HG03442 (cell line): ENCODE results near the gene ZGPAT.

Experiments
- ATAC-seq: cut with Tn5 transposase; IDR thresholded peaks from one replicate; pipeline ENCODE4 v1.9.1; 2021; ENCODE audit warnings: mild to moderate bottlenecking, moderate library complexity; ENCODE audit not compliant: unreplicated experiment

Gene ZGPAT

DNA sequence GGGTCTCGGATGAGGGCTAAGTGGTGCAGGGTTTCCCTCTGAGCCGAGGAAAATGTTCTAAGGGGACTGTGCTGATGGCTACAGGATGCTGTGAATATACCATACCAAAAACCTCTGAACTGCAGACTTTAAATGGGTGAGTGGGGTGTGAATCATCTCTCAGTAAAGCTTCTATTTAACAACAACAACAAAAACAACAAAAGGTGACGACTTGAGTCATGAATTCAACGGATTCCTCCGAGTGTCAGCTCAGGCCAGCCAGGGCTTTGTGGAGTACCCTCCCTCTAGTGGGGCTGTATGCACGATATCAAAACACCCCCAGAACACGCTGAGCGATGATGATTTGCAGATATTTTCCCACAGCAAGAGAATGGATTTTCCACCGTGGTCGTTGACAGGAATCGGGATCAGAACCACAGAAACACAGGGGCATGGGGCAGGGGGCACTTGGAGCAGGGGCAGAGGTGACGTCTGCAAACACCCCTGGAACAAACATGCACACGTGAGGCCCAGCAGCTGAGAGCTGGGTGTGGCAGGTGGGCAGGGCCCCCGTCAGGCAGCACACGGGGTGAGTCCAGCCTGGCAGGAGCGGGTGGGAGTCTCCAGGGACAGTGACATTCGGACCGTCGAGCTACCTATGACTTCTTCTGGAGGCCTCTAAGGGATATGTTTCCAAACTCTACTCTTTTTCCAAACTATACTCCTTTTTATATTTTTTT is 70.4 kb downstream of the ZGPAT start:
- no peak for ATAC-seq

DNA sequence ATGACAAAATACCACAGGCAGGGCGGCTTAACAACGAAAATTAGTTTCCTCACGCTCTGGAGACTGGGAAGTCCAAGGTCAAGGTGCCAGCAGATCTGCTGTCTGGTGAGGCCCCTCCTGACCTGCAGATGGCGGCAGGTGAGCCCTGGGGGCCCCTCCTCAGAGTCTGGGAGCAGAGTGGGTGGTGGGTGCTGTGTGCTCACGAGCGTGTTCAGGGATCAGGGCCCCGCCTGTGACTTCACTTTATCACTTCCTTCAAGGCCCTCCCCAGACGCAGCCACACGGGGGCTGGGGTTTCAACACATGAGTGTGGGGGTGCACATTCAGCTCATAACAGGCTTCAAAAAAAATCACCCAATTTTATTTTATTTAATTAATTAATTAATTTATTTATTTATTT is 71.0 kb downstream of the ZGPAT start:
- ATAC-seq, result no peak

- ATAC-seq, result no peak
Observed at GRCh38 chr20:63781181-63781580, 73.3 kb downstream of the ZGPAT start.

DNA sequence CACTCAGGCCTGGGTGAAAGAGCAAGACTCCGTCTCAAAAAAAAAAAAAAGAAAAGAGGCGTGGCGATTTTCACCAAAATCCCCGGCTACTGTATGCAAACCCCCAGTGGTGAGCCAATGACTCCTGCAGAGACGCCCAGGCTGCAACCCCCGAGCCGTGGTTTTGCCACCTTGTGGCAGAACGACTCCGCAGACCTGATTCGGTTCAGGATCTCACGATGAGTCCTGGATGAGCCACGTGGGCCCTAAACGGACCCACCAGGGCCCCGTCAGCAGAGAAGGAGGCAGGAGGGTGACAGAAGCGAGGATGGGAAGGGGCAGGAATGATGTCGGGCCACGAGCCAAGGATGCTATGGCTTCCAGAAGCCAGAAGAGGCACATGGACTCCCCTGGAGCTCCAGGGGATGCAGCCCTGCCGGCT is 74.2 kb downstream of the ZGPAT start:
- no peak for ATAC-seq

GRCh38 chr20:63782521-63782971 is 74.7 kb downstream of the ZGPAT start:
- ATAC-seq, result no peak

GRCh38 chr20:63783970-63784369 is 76.1 kb downstream of the ZGPAT start:
- ATAC-seq, result no peak

DNA sequence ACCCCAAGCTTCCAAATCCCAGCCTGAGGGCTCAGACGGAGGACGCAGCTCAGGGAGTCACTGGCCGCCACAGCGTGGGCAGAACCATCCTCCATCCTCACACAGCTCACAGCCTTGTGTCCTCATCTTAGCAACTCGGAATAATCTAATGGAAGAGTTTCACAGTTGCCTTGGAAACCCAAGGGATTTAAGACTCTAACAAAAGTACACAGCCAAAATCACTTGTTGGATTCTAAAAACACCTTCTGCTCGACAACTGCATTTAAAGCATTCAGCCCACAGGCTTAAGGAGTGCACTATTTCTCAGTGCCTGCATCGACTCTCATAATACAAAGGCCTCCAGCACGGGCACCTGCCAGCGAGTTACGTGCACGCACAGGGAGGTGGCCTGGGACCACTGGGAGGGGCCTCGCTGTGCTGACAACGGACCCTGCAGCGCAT is 77.9 kb downstream of the ZGPAT start:
- no peak for ATAC-seq
